H9 (cell line): Measurements from ENCODE around the gene HSPA12A. TPM values are rescaled to one million over a fixed set of nuclear protein-coding genes. Genes with fewer than 3 reads are reported as not detected.

Experiments
- DNase-seq: peaks from one replicate; pipeline ENCODE4 v3.0.0-alpha.2; 2017
- H2AFZ ChIP-seq: one replicate; pipeline ENCODE4 v1.6.1; 2013; ENCODE audit warnings: mild to moderate bottlenecking, low read length, control low read depth, moderate library complexity
- H2AK5ac ChIP-seq: 2 replicates; pipeline ENCODE4 v1.6.1; 2013; ENCODE audit warnings: low read length, control low read depth, mixed read lengths; ENCODE audit not compliant: insufficient read length
- H2BK120ac ChIP-seq: one replicate; pipeline ENCODE4 v1.6.1; 2013; ENCODE audit warnings: low read depth, mild to moderate bottlenecking, low read length, control low read depth, inconsistent platforms; ENCODE audit not compliant: poor library complexity, severe bottlenecking
- H2BK12ac ChIP-seq: 2 replicates; pipeline ENCODE4 v1.6.1; 2013; ENCODE audit warnings: low read length, control low read depth, mixed read lengths, low read depth; ENCODE audit not compliant: insufficient read length
- H2BK15ac ChIP-seq: 2 replicates; pipeline ENCODE4 v1.6.1; 2013; ENCODE audit warnings: low read depth, low read length, control low read depth
- H2BK20ac ChIP-seq: one replicate; pipeline ENCODE4 v1.6.1; 2013; ENCODE audit warnings: low read depth, mild to moderate bottlenecking, low read length, control low read depth, inconsistent platforms; ENCODE audit not compliant: poor library complexity, severe bottlenecking
- H2BK5ac ChIP-seq: 2 replicates; pipeline ENCODE4 v1.6.1; 2013; ENCODE audit warnings: low read length, control low read depth, mixed read lengths; ENCODE audit not compliant: insufficient read length
- H3K14ac ChIP-seq: 2 replicates; pipeline ENCODE4 v1.6.1; 2013; ENCODE audit warnings: low read length, control low read depth; ENCODE audit not compliant: insufficient read depth
- H3K18ac ChIP-seq: 2 replicates; pipeline ENCODE4 v1.6.1; 2013; ENCODE audit warnings: low read depth, mild to moderate bottlenecking, mixed read lengths, low read length, control low read depth; ENCODE audit not compliant: insufficient read length
- H3K23ac ChIP-seq: 2 replicates; pipeline ENCODE4 v1.6.1; 2013; ENCODE audit warnings: low read length, control low read depth, mixed read lengths, low read depth; ENCODE audit not compliant: insufficient read length
- H3K23me2 ChIP-seq: 2 replicates; pipeline ENCODE4 v1.6.1; 2013; ENCODE audit warnings: low read depth, mild to moderate bottlenecking, mixed read lengths, low read length, control low read depth; ENCODE audit not compliant: insufficient read length, poor library complexity, severe bottlenecking
- H3K27ac ChIP-seq: 2 replicates; pipeline ENCODE4 v1.5.1; 2013; ENCODE audit warnings: low read length, control low read depth, mixed read lengths, low read depth; ENCODE audit not compliant: insufficient read length
- H3K27me3 ChIP-seq: 2 replicates; pipeline ENCODE4 v1.6.1; 2013; ENCODE audit warnings: low read length, control low read depth, inconsistent platforms; ENCODE audit not compliant: insufficient read depth
- H3K4ac ChIP-seq: 2 replicates; pipeline ENCODE4 v1.6.1; 2013; ENCODE audit warnings: low read depth, mild to moderate bottlenecking, control low read depth, inconsistent platforms, low read length, moderate library complexity
- H3K4me1 ChIP-seq: 2 replicates; pipeline ENCODE4 v1.6.1; 2013; ENCODE audit warnings: low read length, control low read depth, inconsistent platforms; ENCODE audit not compliant: insufficient read depth
- H3K4me2 ChIP-seq: 2 replicates; pipeline ENCODE4 v1.6.1; 2013; ENCODE audit warnings: low read length, control low read depth, mixed read lengths; ENCODE audit not compliant: insufficient read length, insufficient read depth
- H3K56ac ChIP-seq: 2 replicates; pipeline ENCODE4 v1.6.1; 2013; ENCODE audit warnings: low read depth, mild to moderate bottlenecking, mixed read lengths, low read length, control low read depth; ENCODE audit not compliant: insufficient read length
- H3K79me1 ChIP-seq: 2 replicates; pipeline ENCODE4 v1.6.1; 2013; ENCODE audit warnings: low read depth, mild to moderate bottlenecking, moderate library complexity, low read length, control low read depth, inconsistent platforms; ENCODE audit not compliant: insufficient read depth, poor library complexity, severe bottlenecking
- H3K79me2 ChIP-seq: 2 replicates; pipeline ENCODE4 v1.6.1; 2013; ENCODE audit warnings: low read length, control low read depth, inconsistent platforms; ENCODE audit not compliant: insufficient read depth
- H3K9ac ChIP-seq: 2 replicates; pipeline ENCODE4 v1.6.1; 2013; ENCODE audit warnings: low read length, control low read depth, mixed read lengths; ENCODE audit not compliant: insufficient read length; ENCODE audit errors: extremely low read depth
- H3K9me3 ChIP-seq: one replicate; pipeline ENCODE4 v1.6.1; 2013; ENCODE audit warnings: low read depth, low read length, inconsistent platforms; ENCODE audit not compliant: control insufficient read depth
- H3T11ph ChIP-seq: one replicate; pipeline ENCODE4 v1.6.1; 2013; ENCODE audit warnings: mild to moderate bottlenecking, low read length, control low read depth, inconsistent platforms
- H4K20me1 ChIP-seq: one replicate; pipeline ENCODE4 v1.6.1; 2013; ENCODE audit not compliant: control insufficient read depth, insufficient read length, insufficient read depth
- H4K5ac ChIP-seq: 2 replicates; pipeline ENCODE4 v1.6.1; 2013; ENCODE audit warnings: low read depth, mild to moderate bottlenecking, mixed read lengths, low read length, control low read depth; ENCODE audit not compliant: insufficient read length
- H4K8ac ChIP-seq: replicated peaks from 2 replicates; pipeline ENCODE4 v1.6.1; 2013; ENCODE audit warnings: low read length, control low read depth, mixed read lengths, low read depth; ENCODE audit not compliant: insufficient read length
- H4K91ac ChIP-seq: 2 replicates; pipeline ENCODE4 v1.6.1; 2013; ENCODE audit warnings: low read depth, mild to moderate bottlenecking, moderate library complexity, mixed read lengths, low read length, control low read depth; ENCODE audit not compliant: insufficient read length
- H3K27ac Mint-ChIP-seq, 3 experiments: 2 replicates in 2 of 3; 3 replicates in 1 of 3; pipeline ENCODE4 v1.8.0; 2020 to 2021; ENCODE audit warnings: mixed read lengths in 3 of 3, mild to moderate bottlenecking in 1 of 3, moderate library complexity in 1 of 3
- H3K27me3 Mint-ChIP-seq: 2 replicates; pipeline ENCODE4 v1.8.0; 2021; ENCODE audit warnings: low read depth, mild to moderate bottlenecking, moderate library complexity, mixed read lengths
- H3K36me3 Mint-ChIP-seq, 3 experiments: 2 replicates in 2 of 3; 3 replicates in 1 of 3; pipeline ENCODE4 v1.8.0; 2020 to 2021; ENCODE audit warnings: low read depth in 3 of 3, mixed read lengths in 3 of 3; ENCODE audit not compliant: insufficient read depth in 1 of 3
- H3K4me1 Mint-ChIP-seq, 2 experiments: 2 replicates each; pipeline ENCODE4 v1.8.0; 2020; ENCODE audit warnings: mixed read lengths in 2 of 2
- H3K4me3 Mint-ChIP-seq, 2 experiments: 2 replicates in 1 of 2; 3 replicates in 1 of 2; pipeline ENCODE4 v1.8.0; 2020 to 2021; ENCODE audit warnings: mild to moderate bottlenecking in 2 of 2, mixed read lengths in 2 of 2, moderate library complexity in 1 of 2
- H3K9me3 Mint-ChIP-seq, 2 experiments: 2 replicates in 1 of 2; 3 replicates in 1 of 2; pipeline ENCODE4 v1.8.0; 2020; ENCODE audit warnings: mild to moderate bottlenecking in 2 of 2, mixed read lengths in 2 of 2, moderate library complexity in 1 of 2
- WGBS: extraction: QIAGEN DNeasy Blood & Tissue Kit; methylation state at CpG from one replicate; pipeline ENCODE4 v1.1.7; 2013; ENCODE audit warnings: missing lambda C conversion rate, low lambda C conversion rate, mixed read lengths; ENCODE audit not compliant: insufficient read length; ENCODE audit errors: extremely low coverage; 5-methylcytosine and 5-hydroxymethylcytosine counted together
- total RNA-seq: library from RNA; stranded (reverse); gene quantifications from 2 replicates; pipeline ENCODE4 v1.2.1, GENCODE V29; 2021
- TF ChIP-seq, protein P1 (sequence below): fragments of 200-600 bp; sonication (generic); conservative IDR thresholded peaks from 3 replicates; pipeline ENCODE4 v1.8.0; 2021; ENCODE audit warnings: antibody characterized with exemption, mild to moderate bottlenecking

HSPA12A gene
- total RNA-seq, 1 experiment from 2014 or later, result 3.2 TPM

DNA sequence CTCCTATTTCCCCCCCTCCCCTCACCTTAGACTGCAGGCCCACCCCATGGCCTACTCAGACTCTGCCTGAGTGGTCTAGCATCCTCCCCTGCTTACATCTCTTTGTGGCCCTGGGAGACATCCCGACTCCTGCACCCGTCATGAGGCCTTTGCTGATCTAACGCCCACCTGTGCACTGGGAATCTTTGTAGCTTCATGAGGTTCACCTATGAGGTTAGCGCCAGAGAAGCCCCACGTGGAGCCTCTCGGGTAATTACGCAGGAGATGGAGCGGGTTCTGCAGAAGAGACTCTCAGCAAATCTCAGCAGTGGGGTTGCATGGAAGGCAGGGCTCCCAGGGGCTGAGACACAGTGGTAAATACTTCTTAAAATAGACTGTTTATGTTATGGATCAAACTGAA is 43.5 kb upstream of the HSPA12A start:
- Mint-ChIP-seq H3K36me3 (no peaks in the 10 kb centered on the region; a peak in 1 of 7 replicates), H3K4me3 (no peak overlapping the region), H3K27me3 (peaks cover 17% of the 10 kb centered on the region), H3K27ac (no peak overlapping the region), H3K9me3 (peaks cover 0 to 3% of the 10 kb centered on the region in 2 experiments; a peak in 1 of 5 replicates), H3K4me1 (peaks cover 4 to 10% of the 10 kb centered on the region in 2 experiments)
- Histone ChIP-seq H2AFZ (no peak overlapping the region), H2BK20ac (no peak overlapping the region), H3K9ac (no peak overlapping the region), H3K4me1 (no peaks in the 10 kb centered on the region), H2BK12ac (no peak overlapping the region), H3K79me2 (no peaks in the 10 kb centered on the region), H3K18ac (no peak overlapping the region), H4K8ac (no peak overlapping the region), H4K91ac (no peak overlapping the region), H3K14ac (no peak overlapping the region), H3K79me1 (no peaks in the 10 kb centered on the region), H3K23ac (no peak overlapping the region), H3K23me2 (no peaks in the 10 kb centered on the region), H3K9me3 (no peaks in the 10 kb centered on the region), H4K5ac (no peak overlapping the region), H3K56ac (no peak overlapping the region), H3K27me3 (no peaks in the 10 kb centered on the region), H2BK120ac (no peak overlapping the region), H4K20me1 (no peaks in the 10 kb centered on the region), H2BK5ac (no peak overlapping the region), H2AK5ac (no peak overlapping the region), H3K27ac (no peak overlapping the region), H2BK15ac (no peak overlapping the region), H3K4ac (no peak overlapping the region), H3T11ph (no peak overlapping the region), H3K4me2 (no peak overlapping the region)
- TF ChIP-seq, protein P1, sequence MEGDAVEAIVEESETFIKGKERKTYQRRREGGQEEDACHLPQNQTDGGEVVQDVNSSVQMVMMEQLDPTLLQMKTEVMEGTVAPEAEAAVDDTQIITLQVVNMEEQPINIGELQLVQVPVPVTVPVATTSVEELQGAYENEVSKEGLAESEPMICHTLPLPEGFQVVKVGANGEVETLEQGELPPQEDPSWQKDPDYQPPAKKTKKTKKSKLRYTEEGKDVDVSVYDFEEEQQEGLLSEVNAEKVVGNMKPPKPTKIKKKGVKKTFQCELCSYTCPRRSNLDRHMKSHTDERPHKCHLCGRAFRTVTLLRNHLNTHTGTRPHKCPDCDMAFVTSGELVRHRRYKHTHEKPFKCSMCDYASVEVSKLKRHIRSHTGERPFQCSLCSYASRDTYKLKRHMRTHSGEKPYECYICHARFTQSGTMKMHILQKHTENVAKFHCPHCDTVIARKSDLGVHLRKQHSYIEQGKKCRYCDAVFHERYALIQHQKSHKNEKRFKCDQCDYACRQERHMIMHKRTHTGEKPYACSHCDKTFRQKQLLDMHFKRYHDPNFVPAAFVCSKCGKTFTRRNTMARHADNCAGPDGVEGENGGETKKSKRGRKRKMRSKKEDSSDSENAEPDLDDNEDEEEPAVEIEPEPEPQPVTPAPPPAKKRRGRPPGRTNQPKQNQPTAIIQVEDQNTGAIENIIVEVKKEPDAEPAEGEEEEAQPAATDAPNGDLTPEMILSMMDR, result no peak
- no CpG with 5 or more reads among the region's 8 CpGs for WGBS
- DNase-seq, result no peak
